Heart right ventricle (tissue), 16 donors: ENCODE measurements around the gene PCCA. TPM values are rescaled to one million over a fixed set of nuclear protein-coding genes. Genes with fewer than 3 reads are reported as not detected.

Experiments
- ATAC-seq, 8 donors: fragments of 200-7000 bp; cut with Tn5 transposase; one replicate each; pipeline ENCODE4 v1.9.1; 2020; ENCODE audit warnings: mild to moderate bottlenecking in 8 of 8, moderate library complexity in 8 of 8, moderate number of reproducible peaks in 1 of 8
- DNase-seq, 2 donors: peaks; one replicate each; pipeline ENCODE4 v3.0.0-alpha.2; 2020
- H3K27ac ChIP-seq, 10 donors: fragments of 200-600 bp; sonication (generic) in 2 of 10; one replicate each; pipeline versions ENCODE4 v1.5.0 to v1.8.0; 2020 to 2022; ENCODE audit warnings: mild to moderate bottlenecking in 3 of 10
- H3K27me3 ChIP-seq, 7 donors: fragments of 200-600 bp; one replicate each; pipeline ENCODE4 v1.8.0; 2021 to 2022; ENCODE audit warnings: mild to moderate bottlenecking in 2 of 7
- H3K36me3 ChIP-seq, 9 donors: fragments of 200-600 bp; sonication (generic) in 1 of 9; one replicate each; pipeline versions ENCODE4 v1.5.0 to v1.8.0; 2020 to 2022; ENCODE audit warnings: mild to moderate bottlenecking in 2 of 9
- H3K4me1 ChIP-seq, 9 donors: fragments of 200-600 bp; sonication (generic) in 1 of 9; one replicate each; pipeline versions ENCODE4 v1.5.0 to v1.8.0; 2020 to 2022; ENCODE audit warnings: mild to moderate bottlenecking in 4 of 9
- H3K4me3 ChIP-seq, 10 donors: fragments of 200-600 bp; sonication (generic) in 2 of 10; one replicate each; pipeline versions ENCODE4 v1.5.0 to v1.8.0; 2020 to 2022; ENCODE audit warnings: mild to moderate bottlenecking in 7 of 10, moderate library complexity in 2 of 10
- H3K9me3 ChIP-seq, 11 donors: fragments of 200-600 bp in 10 of 11; sonication (generic) in 2 of 11; one replicate each; pipeline versions ENCODE4 v1.5.0 to v1.8.0; 2013 to 2022; ENCODE audit warnings: mild to moderate bottlenecking in 2 of 11, control low read depth in 1 of 11, moderate library complexity in 1 of 11
- WGBS, 2 donors: extraction: QIAGEN DNeasy Blood & Tissue Kit; methylation state at CpG; one replicate each; pipeline ENCODE4 v1.1.7; 2013; ENCODE audit warnings: inconsistent platforms in 1 of 2; 5-methylcytosine and 5-hydroxymethylcytosine counted together
- intact Hi-C, 10 donors: fragments of 100-400 bp; cut with DNase I; formaldehyde crosslinking; loops; one replicate each; pipeline versions ENCODE4 v1.11.1 to v1.14.2; 2022
- polyA plus RNA-seq, 2 donors: library from polyadenylated mRNA; stranded (reverse); fragments of 200-250 nt; gene quantifications; one replicate each; pipeline ENCODE4 v1.2.3, GENCODE V29; 2013
- total RNA-seq, 10 donors: library from RNA; stranded (reverse); fragmentation: NEBNext Ultra II Directional in 3 of 10; extraction: Animal tissue kit (Norgen Biotek cat#: 25700) in 3 of 10; gene quantifications; one replicate each; pipeline versions ENCODE4 v1.2.1 to v1.2.4, GENCODE V29; 2021 to 2023
- TF ChIP-seq, protein P1 (sequence below), 9 donors: fragments of 200-600 bp; sonication (generic) in 2 of 9; IDR thresholded peaks; one replicate each; pipeline versions ENCODE4 v1.5.0 to v1.8.0; 2021 to 2022; ENCODE audit warnings: antibody characterized with exemption in 9 of 9, mild to moderate bottlenecking in 5 of 9, moderate library complexity in 1 of 9
- donor health status: Arrhythmogenic right ventricular cardiomyopathy.
- donor health status: ischemic (EF 13 %, LVEDD 7.1; RV severe dilation, severe dysfunction).
- donor health status: healthy with polysubstance abuse.
- donor health status: DM: no; HTN: yes; CAD: no.
- donor health status: DM: no; HTN: no; CAD: no.
- donor health status: ischemic (EF 25% LVEDD 6.9; RV normal size, moderate dysfunction).
- donor health status: ischemic (EF 25% LVEDD 5.7; RV mildly dilated, moderate dysfunction).
- donor health status: healthy.
- donor health status: DM: yes; HTN: yes; CAD: no.
- donor health status: Ischemic cardiomyopathy.
- donor health status: ischemic (EF 35%, LVEDD 5.7; RV mildly dilated, moderate dysfunction).
- donor health status: nonischemic (EF 11% LVEDD 7.7; RV severe dilation, severe dysfunction).
- donor health status: DM: yes; HTN: yes; CAD: no.
- donor health status: PGD.
- donor health status: ischemic (EF 29% LVEDD 5.4; RV normal size, mild dysfunction).
- donor health status: nonischemic (EF 23%, LVEDD 6.1; RV moderate dilation, normal function).

Gene PCCA
- total and polyA plus RNA-seq, 12 donors, result 21.2 to 71.9 (median 60.7) TPM

DNA sequence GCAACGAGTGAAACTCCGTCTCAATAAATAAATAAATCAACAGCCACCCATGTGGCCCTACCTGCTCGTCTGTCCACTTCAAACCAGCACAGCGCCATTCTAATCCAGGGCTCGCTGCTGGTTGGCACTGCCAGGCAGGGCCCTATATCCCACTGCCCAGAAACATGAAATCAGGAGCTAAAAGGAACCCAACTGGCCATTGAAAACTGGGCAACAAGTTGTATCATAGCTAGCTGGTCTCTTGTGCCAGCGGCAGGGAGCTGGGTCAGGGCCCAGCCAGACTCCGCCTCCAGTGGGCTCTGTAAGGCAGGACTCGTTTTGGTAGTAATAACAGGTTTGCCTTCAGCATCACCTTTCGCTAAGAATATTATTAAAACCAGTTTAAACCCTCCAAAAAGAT lies 460.4 kb downstream of the PCCA start:
- DNase-seq (no peak), ATAC-seq (no peak)
- Histone ChIP-seq H3K4me1 (no peaks in the 10 kb centered on the region), H3K27me3 (no peaks in the 10 kb centered on the region), H3K4me3 (no peak overlapping the region), H3K27ac (no peak overlapping the region), H3K9me3 (peaks cover 0 to 4% (median 0%) of the 10 kb centered on the region in 11 donors), H3K36me3 (no peaks in the 10 kb centered on the region)
- intact Hi-C loops, result no loop called here
- 93 to 96% methylated on average over 9 of the region's 9 CpGs for WGBS, 2 donors
- TF ChIP-seq, protein P1, sequence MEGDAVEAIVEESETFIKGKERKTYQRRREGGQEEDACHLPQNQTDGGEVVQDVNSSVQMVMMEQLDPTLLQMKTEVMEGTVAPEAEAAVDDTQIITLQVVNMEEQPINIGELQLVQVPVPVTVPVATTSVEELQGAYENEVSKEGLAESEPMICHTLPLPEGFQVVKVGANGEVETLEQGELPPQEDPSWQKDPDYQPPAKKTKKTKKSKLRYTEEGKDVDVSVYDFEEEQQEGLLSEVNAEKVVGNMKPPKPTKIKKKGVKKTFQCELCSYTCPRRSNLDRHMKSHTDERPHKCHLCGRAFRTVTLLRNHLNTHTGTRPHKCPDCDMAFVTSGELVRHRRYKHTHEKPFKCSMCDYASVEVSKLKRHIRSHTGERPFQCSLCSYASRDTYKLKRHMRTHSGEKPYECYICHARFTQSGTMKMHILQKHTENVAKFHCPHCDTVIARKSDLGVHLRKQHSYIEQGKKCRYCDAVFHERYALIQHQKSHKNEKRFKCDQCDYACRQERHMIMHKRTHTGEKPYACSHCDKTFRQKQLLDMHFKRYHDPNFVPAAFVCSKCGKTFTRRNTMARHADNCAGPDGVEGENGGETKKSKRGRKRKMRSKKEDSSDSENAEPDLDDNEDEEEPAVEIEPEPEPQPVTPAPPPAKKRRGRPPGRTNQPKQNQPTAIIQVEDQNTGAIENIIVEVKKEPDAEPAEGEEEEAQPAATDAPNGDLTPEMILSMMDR (IDR thresholded peaks at IDR 0.05), result no peak

DNA sequence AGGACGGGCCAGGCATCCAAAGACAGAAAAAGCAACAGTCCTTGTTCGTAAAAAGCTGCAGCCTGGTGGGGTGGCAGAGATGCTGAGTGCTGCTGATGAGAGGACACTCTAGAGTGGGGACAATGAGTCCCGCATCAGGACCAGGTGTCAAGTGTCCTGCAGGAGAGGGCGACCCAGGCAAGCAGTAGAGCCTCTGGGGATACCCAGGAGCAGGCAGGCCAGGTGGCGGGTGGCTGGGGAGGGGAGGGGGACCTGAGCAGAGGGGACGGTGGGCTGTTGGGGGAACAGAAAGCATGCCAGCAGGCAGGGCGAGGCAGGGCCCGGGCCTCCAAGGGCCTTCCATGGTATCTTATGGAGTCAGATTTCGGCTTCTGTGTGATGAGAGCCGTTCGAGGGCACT lies 463.9 kb downstream of the PCCA start:
- 92 to 93% methylated on average over 11 of the region's 11 CpGs for WGBS, 2 donors
- no peak overlapping the region for H3K27ac ChIP-seq
- no peak for DNase-seq
- no peaks in the 10 kb centered on the region for H3K27me3 ChIP-seq
- TF ChIP-seq, protein P1 (IDR thresholded peaks at IDR 0.05), result no peak
- H3K4me1 ChIP-seq, result no peaks in the 10 kb centered on the region
- ATAC-seq, result no peak
- peaks cover 0 to 13% (median 0%) of the 10 kb centered on the region in 11 donors for H3K9me3 ChIP-seq
- no peak overlapping the region for H3K4me3 ChIP-seq
- H3K36me3 ChIP-seq, result no peaks in the 10 kb centered on the region
- intact Hi-C loops, result no loop called here

DNA sequence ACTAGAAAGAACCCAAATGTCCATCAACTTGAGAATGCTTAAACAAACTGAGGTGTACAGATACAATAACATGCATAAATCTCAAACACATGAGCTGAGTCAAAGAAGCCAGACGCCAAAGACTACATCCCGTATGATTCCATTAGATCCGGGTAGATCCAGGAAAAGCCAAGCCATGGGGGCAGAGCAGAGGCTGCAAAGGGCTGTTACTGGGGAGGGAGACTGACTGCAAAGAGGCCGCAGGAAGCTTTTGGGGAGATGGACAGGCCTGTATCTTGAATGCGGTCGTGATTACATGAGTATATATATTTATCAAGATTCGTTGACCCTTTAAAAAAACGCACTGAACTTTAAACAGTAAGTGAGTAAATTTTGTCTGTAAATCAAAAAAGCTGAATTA lies 471.0 kb downstream of the PCCA start:
- Histone ChIP-seq H3K4me3 (no peak overlapping the region), H3K27me3 (no peaks in the 10 kb centered on the region), H3K4me1 (no peaks in the 10 kb centered on the region), H3K27ac (no peak overlapping the region), H3K36me3 (no peaks in the 10 kb centered on the region), H3K9me3 (peaks cover 0 to 5% (median 0%) of the 10 kb centered on the region in 11 donors)
- WGBS, 2 donors, result 90 to 92% methylated on average over 8 of the region's 8 CpGs
- DNase-seq (no peak), ATAC-seq (no peak)
- TF ChIP-seq, protein P1 (IDR thresholded peaks at IDR 0.05), result no peak
- intact Hi-C loops, result no loop called here

DNA sequence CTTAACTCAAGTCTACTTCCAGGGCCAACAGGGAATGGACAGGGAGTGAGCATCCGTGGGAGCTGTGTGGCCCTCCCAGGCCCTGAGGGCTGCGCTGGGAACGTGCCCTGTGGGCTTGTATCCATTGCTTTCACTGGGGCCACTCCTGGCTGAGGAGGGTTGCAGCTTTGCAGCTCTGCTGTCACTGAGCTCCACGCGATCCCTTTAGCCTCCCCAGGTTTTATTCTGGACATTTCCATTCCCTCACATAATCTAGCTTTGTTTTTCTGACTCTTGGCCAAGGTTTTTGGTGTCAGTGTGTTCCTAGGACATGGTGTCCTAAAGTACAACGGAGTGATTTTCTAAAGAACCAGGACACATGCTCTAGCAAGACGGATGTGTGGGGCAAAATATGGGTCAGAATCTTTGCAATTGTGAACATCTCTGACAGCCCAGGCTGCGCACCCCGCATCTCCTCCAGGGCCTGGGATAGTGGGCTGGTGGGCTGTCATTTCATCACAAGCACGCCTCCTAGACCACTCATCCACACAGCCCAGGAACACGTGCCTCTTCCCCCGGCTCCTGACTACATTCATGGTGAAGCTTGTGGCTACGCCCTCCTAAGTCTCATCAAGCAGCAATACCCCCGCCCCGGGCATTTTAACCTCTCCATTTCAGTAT lies 471.7 kb downstream of the PCCA start:
- Histone ChIP-seq H3K4me1 (no peaks in the 10 kb centered on the region), H3K27me3 (no peaks in the 10 kb centered on the region), H3K27ac (no peak overlapping the region), H3K36me3 (no peaks in the 10 kb centered on the region), H3K9me3 (peaks cover 0 to 4% (median 0%) of the 10 kb centered on the region in 11 donors), H3K4me3 (no peak overlapping the region)
- DNase-seq (no peak), ATAC-seq (peak in 1 of 8 donors; percentile 75)
- WGBS, 2 donors, result 82 to 88% methylated on average over 15 of the region's 15 CpGs
- intact Hi-C loops, result no loop called here
- TF ChIP-seq, protein P1 (IDR thresholded peaks at IDR 0.05), result no peak
